ENCODE data around the gene SPINK4.
A peak's percentile ranks its signal among the peaks of the same experiment; 100 is the strongest.

Gene SPINK4

GRCh38 chr9:33289496-33289895 lies 49.5 kb downstream of the SPINK4 start:
- peak overlapping the region; percentile 70 for H3K4me2 ChIP-seq (ENCODE audit: low read length)
- no peaks in the 10 kb centered on the region for H3K27me3 ChIP-seq (ENCODE audit: control insufficient read depth, low read length)
- peaks cover 14% of the 10 kb centered on the region for H3F3A ChIP-seq (ENCODE audit: control insufficient read depth, insufficient read depth)
- no peaks in the 10 kb centered on the region for H3K9me3 ChIP-seq (ENCODE audit: control insufficient read depth, insufficient read depth, low read length)
- peak overlapping the region; percentile 99 for H3K27ac ChIP-seq (ENCODE audit: low read depth, low read length)
- no peaks in the 10 kb centered on the region for H4K20me1 ChIP-seq (ENCODE audit: control insufficient read depth, insufficient read depth, low read depth, low read length)
- H3K79me2 ChIP-seq (ENCODE audit: control insufficient read depth, low read length) = peaks cover 45% of the 10 kb centered on the region
- peak overlapping the region; percentile 99 for H3K4me3 ChIP-seq (ENCODE audit: low read length)
- H3K36me3 ChIP-seq (ENCODE audit: control insufficient read depth, low read length) = peaks cover 43% of the 10 kb centered on the region
- H3K4me1 ChIP-seq (ENCODE audit: control insufficient read depth, low read length) = peaks cover 53% of the 10 kb centered on the region
- no peaks in the 10 kb centered on the region for H3K9me2 ChIP-seq (replicated peaks; ENCODE audit: control insufficient read depth, low read length)
- no peak for TF ChIP-seq CTCF (IDR thresholded peaks at IDR 0.05; ENCODE audit: low read depth, low read length, poor library complexity, severe bottlenecking)
- no peak for TF ChIP-seq EZH2phosphoT487 (IDR thresholded peaks at IDR 0.05; ENCODE audit: borderline replicate concordance, low read length)

GRCh38 chr9:33289936-33290246 lies 49.9 kb downstream of the SPINK4 start:
- H3K36me3 ChIP-seq (ENCODE audit: control insufficient read depth, low read length) = peaks cover 47% of the 10 kb centered on the region
- no peaks in the 10 kb centered on the region for H3K9me2 ChIP-seq (replicated peaks; ENCODE audit: control insufficient read depth, low read length)
- no peaks in the 10 kb centered on the region for H4K20me1 ChIP-seq (ENCODE audit: control insufficient read depth, insufficient read depth, low read depth, low read length)
- peak overlapping the region; percentile 99 for H3K27ac ChIP-seq (ENCODE audit: low read depth, low read length)
- no peak for TF ChIP-seq CTCF (IDR thresholded peaks at IDR 0.05; ENCODE audit: low read depth, low read length, poor library complexity, severe bottlenecking)
- no peak for TF ChIP-seq EZH2phosphoT487 (IDR thresholded peaks at IDR 0.05; ENCODE audit: borderline replicate concordance, low read length)
- peaks cover 18% of the 10 kb centered on the region for H3F3A ChIP-seq (ENCODE audit: control insufficient read depth, insufficient read depth)
- no peaks in the 10 kb centered on the region for H3K27me3 ChIP-seq (ENCODE audit: control insufficient read depth, low read length)
- H3K79me2 ChIP-seq (ENCODE audit: control insufficient read depth, low read length) = peaks cover 49% of the 10 kb centered on the region
- H3K4me1 ChIP-seq (ENCODE audit: control insufficient read depth, low read length) = peaks cover 57% of the 10 kb centered on the region
- peak overlapping the region; percentile 99 for H3K4me3 ChIP-seq (ENCODE audit: low read length)
- peak overlapping the region; percentile 70 for H3K4me2 ChIP-seq (ENCODE audit: low read length)
- no peaks in the 10 kb centered on the region for H3K9me3 ChIP-seq (ENCODE audit: control insufficient read depth, insufficient read depth, low read length)

- peak within 1 kb of the TSS; percentile 70 for H3K4me2 ChIP-seq (ENCODE audit: low read length)
- H3K9me2 ChIP-seq (replicated peaks; ENCODE audit: control insufficient read depth, low read length) = no peaks in the 10 kb centered on the region
- no peaks in the 10 kb centered on the region for H4K20me1 ChIP-seq (ENCODE audit: control insufficient read depth, insufficient read depth, low read depth, low read length)
- H3K4me3 ChIP-seq (ENCODE audit: low read length) = peak within 1 kb of the TSS; percentile 99
- H3K4me1 ChIP-seq (ENCODE audit: control insufficient read depth, low read length) = peaks cover 62% of the 10 kb centered on the region
- peak within 1 kb of the TSS; percentile 99 for H3K27ac ChIP-seq (ENCODE audit: low read depth, low read length)
- peaks cover 55% of the 10 kb centered on the region for H3K79me2 ChIP-seq (ENCODE audit: control insufficient read depth, low read length)
- H3K27me3 ChIP-seq (ENCODE audit: control insufficient read depth, low read length) = no peaks in the 10 kb centered on the region
- no peak for TF ChIP-seq CTCF (IDR thresholded peaks at IDR 0.05; ENCODE audit: low read depth, low read length, poor library complexity, severe bottlenecking)
- TF ChIP-seq EZH2phosphoT487 (IDR thresholded peaks at IDR 0.05; ENCODE audit: borderline replicate concordance, low read length) = no peak
- H3K9me3 ChIP-seq (ENCODE audit: control insufficient read depth, insufficient read depth, low read length) = no peaks in the 10 kb centered on the region
- H3F3A ChIP-seq (ENCODE audit: control insufficient read depth, insufficient read depth) = peaks cover 24% of the 10 kb centered on the region
- H3K36me3 ChIP-seq (ENCODE audit: control insufficient read depth, low read length) = peaks cover 52% of the 10 kb centered on the region
Measured at GRCh38 chr9:33290247-33291030, 50.5 kb downstream of the SPINK4 start, which contains the start of gene NFX1. Gene NFX1, plus strand, starts transcription at chr9:33290516. Its CDS starts 57 bp downstream, at chr9:33290573.

All from DOHH2 (cell line).